Large intestine (tissue), 3 donors: ENCODE measurements around the gene DGKQ. TPM values are rescaled to one million over a fixed set of nuclear protein-coding genes. Genes with fewer than 3 reads are reported as not detected.
A peak's percentile ranks its signal among the peaks of the same experiment; 100 is the strongest.
"Not testable (repeated sequence)": the region's sequence is repeated elsewhere in the genome, so short reads cannot be mapped to it uniquely, and the experiment has no call there.

Experiments used
- DNase-seq, 2 donors: peaks; one replicate each; pipeline versions ENCODE4 v3.0.0 to v3.0.0-alpha.2; 2013
- H3K27ac ChIP-seq: one replicate; pipeline ENCODE4 v1.5.1; 2013; ENCODE audit warnings: low read length
- H3K27me3 ChIP-seq: 2 replicates; pipeline ENCODE4 v1.6.1; 2013; ENCODE audit warnings: low read length; ENCODE audit not compliant: control insufficient read depth, insufficient read depth
- H3K36me3 ChIP-seq: 2 replicates; pipeline ENCODE4 v1.6.1; 2013; ENCODE audit warnings: low read length; ENCODE audit not compliant: control insufficient read depth, insufficient read depth
- H3K4me1 ChIP-seq: one replicate; pipeline ENCODE4 v1.6.1; 2013; ENCODE audit warnings: low read length; ENCODE audit not compliant: control insufficient read depth, insufficient read depth
- H3K4me3 ChIP-seq: one replicate; pipeline ENCODE4 v1.5.1; 2013; ENCODE audit warnings: low read length
- H3K9me3 ChIP-seq: one replicate; pipeline ENCODE4 v1.6.1; 2013; ENCODE audit warnings: mild to moderate bottlenecking, low read depth, low read length, moderate library complexity; ENCODE audit not compliant: control insufficient read depth
- WGBS: methylation state at CpG from one replicate; pipeline ENCODE4 v1.1.5; 2013; ENCODE audit warnings: low lambda C conversion rate; ENCODE audit not compliant: insufficient coverage; 5-methylcytosine and 5-hydroxymethylcytosine counted together
- polyA plus RNA-seq: library from polyadenylated mRNA; unstranded; fragments of 120-200 nt; gene quantifications from one replicate; pipeline ENCODE4 v1.2.1, GENCODE V29; 2013

Gene DGKQ
- polyA plus RNA-seq, 1 donor = 15.3 TPM

- H3K36me3 ChIP-seq = peaks cover 7% of the 10 kb centered on the region
- H3K4me3 ChIP-seq = no peak overlapping the region
- no peak for DNase-seq
- WGBS = no CpG with 5 or more reads among the region's 62 CpGs
- peaks cover 9% of the 10 kb centered on the region for H3K4me1 ChIP-seq
- peaks cover 18% of the 10 kb centered on the region for H3K27me3 ChIP-seq
- no peaks in the 10 kb centered on the region for H3K9me3 ChIP-seq
- H3K27ac ChIP-seq = no peak overlapping the region
Observed at GRCh38 chr4:946517-947471, 26.6 kb downstream of the DGKQ start.

GRCh38 chr4:946103-946450 is 27.3 kb downstream of the DGKQ start:
- peaks cover 9% of the 10 kb centered on the region for H3K4me1 ChIP-seq
- no CpG with 5 or more reads among the region's 9 CpGs for WGBS
- H3K36me3 ChIP-seq = peaks cover 4% of the 10 kb centered on the region
- DNase-seq = no peak
- no peak overlapping the region for H3K27ac ChIP-seq
- no peaks in the 10 kb centered on the region for H3K9me3 ChIP-seq
- H3K4me3 ChIP-seq = no peak overlapping the region
- H3K27me3 ChIP-seq = peaks cover 18% of the 10 kb centered on the region

DNA sequence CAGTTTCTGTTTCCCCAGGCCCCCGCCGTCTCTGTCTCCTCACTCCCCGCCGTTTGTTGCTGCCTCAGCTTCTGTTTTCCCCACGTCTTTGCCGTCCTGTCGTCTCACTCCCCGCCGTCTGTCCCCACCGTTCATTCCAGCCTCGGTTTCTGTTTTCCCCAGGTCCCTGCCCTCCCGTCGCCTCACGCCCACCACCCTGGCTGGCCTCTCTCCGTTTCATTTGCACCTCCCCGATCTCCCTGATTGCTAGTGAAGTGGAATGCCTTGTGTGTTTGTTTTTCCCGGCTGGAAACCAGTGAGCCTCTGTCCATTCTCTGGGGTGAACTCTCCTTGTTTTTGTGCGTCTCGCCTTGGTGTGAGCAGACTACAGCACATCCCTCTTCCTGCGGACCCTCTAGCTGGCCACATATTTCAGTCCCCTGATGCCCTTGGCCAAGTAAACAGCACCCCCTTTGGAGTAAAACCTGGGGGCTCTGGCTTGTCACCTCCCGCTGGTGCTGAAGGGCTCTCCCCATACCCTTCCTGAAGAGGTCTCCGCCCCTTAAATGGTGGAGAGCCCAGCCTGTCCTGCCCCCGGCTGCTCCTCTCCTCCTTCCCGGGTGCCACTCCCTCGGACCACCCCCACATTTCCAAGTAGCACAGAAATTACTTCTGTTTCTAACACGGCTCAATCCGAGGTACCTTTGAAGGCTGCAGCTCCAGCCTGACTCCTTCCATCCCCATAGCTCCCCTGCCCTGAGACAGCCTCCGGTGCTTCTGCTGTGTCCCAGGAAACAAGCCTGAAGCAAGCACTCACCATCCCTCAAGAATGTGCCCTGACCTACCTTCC is 27.9 kb downstream of the DGKQ start:
- Histone ChIP-seq H3K4me1 (peaks cover 9% of the 10 kb centered on the region), H3K4me3 (peak overlapping the region; percentile 5), H3K27ac (no peak overlapping the region), H3K36me3 (peaks cover 4% of the 10 kb centered on the region), H3K27me3 (peaks cover 18% of the 10 kb centered on the region), H3K9me3 (no peaks in the 10 kb centered on the region)
- peak in 1 of 2 donors; percentile 19 for DNase-seq
- 0% methylated on average over 1 of the region's 28 CpGs for WGBS

GRCh38 chr4:939508-939907 is 33.9 kb downstream of the DGKQ start:
- H3K4me3 ChIP-seq, H3K27me3 ChIP-seq, H3K9me3 ChIP-seq, H3K27ac ChIP-seq, H3K36me3 ChIP-seq, DNase-seq, H3K4me1 ChIP-seq: not testable (repeated sequence)
- WGBS = no CpG with 5 or more reads among the region's 4 CpGs

DNA sequence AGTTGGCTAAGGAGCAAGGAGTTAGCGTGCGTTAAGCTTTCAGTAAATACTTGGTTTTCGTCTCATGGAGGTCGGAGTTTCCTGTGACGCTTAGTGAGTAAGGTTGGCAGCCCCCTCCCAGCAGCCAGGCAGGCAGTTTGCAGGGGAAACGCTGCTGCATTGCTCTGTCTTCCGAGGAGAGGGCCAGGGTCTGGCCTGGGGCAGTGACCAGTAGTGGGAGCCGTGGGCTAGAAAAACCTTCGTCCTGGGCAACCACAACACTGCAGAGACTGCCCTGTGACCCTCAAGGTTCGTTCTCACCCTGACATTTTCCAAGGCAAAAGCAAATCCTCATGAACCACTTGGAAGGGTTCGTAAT is 40.7 kb downstream of the DGKQ start:
- no peaks in the 10 kb centered on the region for H3K9me3 ChIP-seq
- peaks cover 16% of the 10 kb centered on the region for H3K4me1 ChIP-seq
- peaks cover 4% of the 10 kb centered on the region for H3K36me3 ChIP-seq
- H3K27ac ChIP-seq = peak overlapping the region; percentile 34
- H3K4me3 ChIP-seq = peak overlapping the region; percentile 68
- no CpG with 5 or more reads among the region's 11 CpGs for WGBS
- DNase-seq = no peak
- no peaks in the 10 kb centered on the region for H3K27me3 ChIP-seq

DNA sequence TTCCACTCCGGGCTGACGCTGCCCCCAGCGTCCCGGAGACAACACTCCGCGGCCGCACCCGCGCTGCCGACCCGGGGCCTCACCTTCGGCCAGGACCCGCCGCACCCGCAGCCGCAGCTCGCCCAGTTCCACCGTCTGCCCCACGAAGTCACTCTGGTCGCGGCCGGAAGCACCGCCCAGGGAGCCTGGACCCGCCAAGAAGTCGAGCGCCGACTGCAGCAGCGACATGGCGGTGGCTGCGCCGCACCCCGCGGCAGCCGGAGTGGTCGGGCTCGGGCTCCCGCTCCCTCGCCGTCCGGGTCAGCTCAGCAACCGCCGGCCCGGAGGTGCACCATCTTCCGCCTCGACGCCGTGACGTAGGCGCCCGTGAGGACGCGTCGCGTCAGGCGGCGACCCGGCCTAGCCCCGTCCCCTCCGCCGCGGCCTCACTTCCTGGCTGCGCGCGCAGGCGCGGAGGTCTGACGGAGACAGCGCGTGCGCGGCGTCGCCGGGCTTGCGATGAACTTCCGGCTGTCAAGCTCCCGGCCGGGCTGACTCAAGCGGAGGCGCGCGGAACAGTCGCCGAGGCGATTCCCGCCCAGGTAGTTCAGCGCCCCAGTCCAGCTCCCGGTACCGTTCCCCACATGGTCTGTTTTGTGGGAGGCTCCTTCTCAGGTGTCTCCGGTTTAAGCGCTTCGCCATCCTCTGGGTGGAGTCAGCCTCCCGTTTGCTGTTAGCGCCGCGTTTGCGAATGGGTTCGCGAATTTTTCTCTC is 41.2 kb downstream of the DGKQ start, which contains the start of the genes GAK and TMEM175:
GAK (minus strand) TSS at position 357 of the 753 bp plus-strand sequence; CDS start at position 228, 129 bp downstream.
TMEM175 (plus strand) TSS at position 501 of the 753 bp plus-strand sequence. CDS start 15,280 bp downstream, outside the sequence.
- Histone ChIP-seq H3K36me3 (peaks cover 4% of the 10 kb centered on the region), H3K27ac (peak within 1 kb of the TSS; percentile 92), H3K4me3 (peak within 1 kb of the TSS; percentile 97), H3K9me3 (no peaks in the 10 kb centered on the region), H3K4me1 (peaks cover 16% of the 10 kb centered on the region), H3K27me3 (no peaks in the 10 kb centered on the region)
- WGBS = no CpG with 5 or more reads among the region's 99 CpGs
- peak; percentile 98 for DNase-seq

GRCh38 chr4:931194-931959 is 42.0 kb downstream of the DGKQ start:
- whole genome bisulfite sequencing = 20% methylated on average over 1 of the region's 31 CpGs
- peaks cover 18% of the 10 kb centered on the region for H3K4me1 ChIP-seq
- DNase-seq = peak; percentile 44 to 74
- no peaks in the 10 kb centered on the region for H3K27me3 ChIP-seq
- H3K9me3 ChIP-seq = no peaks in the 10 kb centered on the region
- H3K4me3 ChIP-seq = peak overlapping the region; percentile 97
- H3K36me3 ChIP-seq = peaks cover 4% of the 10 kb centered on the region
- peak overlapping the region; percentile 92 for H3K27ac ChIP-seq

- Histone ChIP-seq H3K4me1 (peaks cover 22% of the 10 kb centered on the region), H3K4me3 (peak overlapping the region; percentile 97), H3K27ac (peak overlapping the region; percentile 92), H3K9me3 (no peaks in the 10 kb centered on the region), H3K27me3 (no peaks in the 10 kb centered on the region), H3K36me3 (peaks cover 4% of the 10 kb centered on the region)
- DNase-seq = no peak
- no CpG with 5 or more reads among the region's 7 CpGs for WGBS
Observed at GRCh38 chr4:930827-931193, 42.6 kb downstream of the DGKQ start.

GRCh38 chr4:930028-930551 is 43.3 kb downstream of the DGKQ start:
- H3K4me1 ChIP-seq = peaks cover 22% of the 10 kb centered on the region
- DNase-seq = peak in 1 of 2 donors; percentile 70
- no peaks in the 10 kb centered on the region for H3K27me3 ChIP-seq
- peak overlapping the region; percentile 97 for H3K4me3 ChIP-seq
- H3K27ac ChIP-seq = peak overlapping the region; percentile 92
- peaks cover 6% of the 10 kb centered on the region for H3K36me3 ChIP-seq
- no peaks in the 10 kb centered on the region for H3K9me3 ChIP-seq
- WGBS = 33% methylated on average over 2 of the region's 3 CpGs
